Spleen (tissue), 7 donors: ENCODE results near the gene ABHD1.
"Not testable (repeated sequence)": the region's sequence is repeated elsewhere in the genome, so short reads cannot be mapped to it uniquely, and the experiment has no call there.

Source experiments
- CTCF ChIP-seq, 11 experiments: fragments of 200-600 bp in 7 of 11; fragments of 450-650 bp in 4 of 11; sonication (generic) in 4 of 11; IDR thresholded peaks in 8 of 11; conservative IDR thresholded peaks in 3 of 11; 1 replicate in 7 of 11; 2 replicates in 4 of 11; pipeline versions ENCODE4 v1.4.0 to v1.8.0; 2016 to 2021; ENCODE audit warnings: antibody characterized with exemption in 11 of 11, inconsistent platforms in 4 of 11, mild to moderate bottlenecking in 1 of 11
- POLR2A ChIP-seq, 3 donors: fragments of 450-650 bp; IDR thresholded peaks; one replicate each; pipeline ENCODE4 v1.5.1; 2017; ENCODE audit warnings: antibody characterized with exemption in 3 of 3, mild to moderate bottlenecking in 1 of 3
- POLR2AphosphoS5 ChIP-seq, 3 donors: sonication (generic); formaldehyde crosslinking; IDR thresholded peaks; one replicate each; pipeline ENCODE4 v1.5.1; 2017; ENCODE audit warnings: antibody characterized with exemption in 3 of 3
- donor health status: DM: no; HTN: no; CAD: no; lungs with moderate emphysema.
- donor health status: DM: no; HTN: no; CAD: no.
- donor health status: DM: no; HTN: no; CAD: no.

GRCh38 chr2:27075566-27075871 lies 48.1 kb upstream of the ABHD1 start:
- not testable (repeated sequence) for TF ChIP-seq POLR2AphosphoS5 (IDR thresholded peaks at IDR 0.05); CTCF (IDR thresholded peaks at IDR 0.05 in 8 of 11, conservative IDR thresholded peaks at IDR 0.05 in 3 of 11); POLR2A (IDR thresholded peaks at IDR 0.05)
